ENCODE measurements around the gene HOXA11.

DNA sequence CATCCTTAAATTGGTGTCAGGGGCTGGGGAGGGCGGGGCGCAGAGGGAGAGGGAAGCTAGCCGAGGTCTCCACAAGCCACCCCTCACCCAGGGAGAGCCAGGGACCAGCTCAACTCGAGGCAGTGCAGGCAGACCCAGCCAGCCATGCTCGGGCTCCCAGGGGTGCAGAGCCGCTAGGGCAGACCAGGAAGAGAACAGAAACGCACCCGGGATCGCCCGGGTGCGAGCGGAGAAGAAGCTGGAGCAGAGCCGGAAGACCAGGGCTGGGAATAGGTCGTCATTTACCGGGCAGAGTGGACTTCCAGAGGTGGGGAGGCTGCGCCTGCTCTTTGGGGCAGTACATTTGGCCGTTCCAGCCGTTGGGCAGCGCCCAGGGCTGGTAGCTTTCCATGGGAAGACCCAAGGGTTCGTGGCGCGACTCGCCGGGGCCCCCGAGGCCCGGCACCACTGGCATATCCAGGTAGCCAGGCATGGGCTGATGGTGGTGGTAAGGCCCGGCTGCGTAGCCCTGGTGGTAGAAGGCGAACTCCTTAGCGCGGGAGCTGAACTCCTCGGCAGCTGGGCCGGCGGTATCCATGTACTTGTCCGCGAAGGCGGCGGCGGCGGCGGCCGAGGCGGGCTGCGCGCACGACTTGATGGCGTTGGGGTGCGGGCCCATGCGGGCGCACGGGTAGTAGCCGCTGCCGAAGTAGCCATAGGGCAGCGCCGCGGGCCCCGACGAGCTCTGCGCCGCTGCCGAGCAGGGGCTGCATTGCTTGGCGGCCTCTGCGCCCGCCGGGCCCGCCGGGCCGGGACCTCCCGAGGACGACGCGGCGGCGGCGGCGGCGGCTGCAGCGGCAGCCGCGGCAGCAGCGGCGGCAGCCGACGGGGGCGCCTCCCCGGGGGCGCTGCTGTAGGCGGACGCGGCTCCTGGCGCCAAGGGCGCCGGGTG, 14.1 kb upstream of the HOXA11 start:
- TF ChIP-seq, protein P1, sequence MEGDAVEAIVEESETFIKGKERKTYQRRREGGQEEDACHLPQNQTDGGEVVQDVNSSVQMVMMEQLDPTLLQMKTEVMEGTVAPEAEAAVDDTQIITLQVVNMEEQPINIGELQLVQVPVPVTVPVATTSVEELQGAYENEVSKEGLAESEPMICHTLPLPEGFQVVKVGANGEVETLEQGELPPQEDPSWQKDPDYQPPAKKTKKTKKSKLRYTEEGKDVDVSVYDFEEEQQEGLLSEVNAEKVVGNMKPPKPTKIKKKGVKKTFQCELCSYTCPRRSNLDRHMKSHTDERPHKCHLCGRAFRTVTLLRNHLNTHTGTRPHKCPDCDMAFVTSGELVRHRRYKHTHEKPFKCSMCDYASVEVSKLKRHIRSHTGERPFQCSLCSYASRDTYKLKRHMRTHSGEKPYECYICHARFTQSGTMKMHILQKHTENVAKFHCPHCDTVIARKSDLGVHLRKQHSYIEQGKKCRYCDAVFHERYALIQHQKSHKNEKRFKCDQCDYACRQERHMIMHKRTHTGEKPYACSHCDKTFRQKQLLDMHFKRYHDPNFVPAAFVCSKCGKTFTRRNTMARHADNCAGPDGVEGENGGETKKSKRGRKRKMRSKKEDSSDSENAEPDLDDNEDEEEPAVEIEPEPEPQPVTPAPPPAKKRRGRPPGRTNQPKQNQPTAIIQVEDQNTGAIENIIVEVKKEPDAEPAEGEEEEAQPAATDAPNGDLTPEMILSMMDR (IDR thresholded peaks at IDR 0.05), result no peak
- no peak for TF ChIP-seq POLR2A (IDR thresholded peaks at IDR 0.05)

All from adrenal gland (tissue), 5 donors.